ENCODE data around the gene PAX2. TPM values are rescaled to one million over a fixed set of nuclear protein-coding genes. Genes with fewer than 3 reads are reported as not detected.

The PAX2 gene
- total RNA-seq, 5 donors from 2014 or later (not counting 1 experiment from before 2014, with no cell fraction given): not detected

- no peaks in the 10 kb centered on the region for H3K9me3 Mint-ChIP-seq
- ChIA-PET CTCF (no interaction called here), POLR2A (no interaction called here)
- no peak for DNase-seq
- no peak overlapping the region for H3K4me3 ChIP-seq (ENCODE audit: control insufficient read depth in 1 of 2, extremely low read depth in 1 of 2, low read length in 1 of 2)
- 25% methylated on average over 33 of the region's 37 CpGs for WGBS (ENCODE audit: insufficient coverage)
- no peaks in the 10 kb centered on the region for H3K36me3 Mint-ChIP-seq
- peaks cover 24 to 29% (median 27%) of the 10 kb centered on the region in 3 donors for H3K4me1 Mint-ChIP-seq
- H3K27me3 Mint-ChIP-seq: peaks cover 69 to 90% of the 10 kb centered on the region in 2 donors
- H3K4me1 ChIP-seq (ENCODE audit: control insufficient read depth in 1 of 2, extremely low read depth in 1 of 2, insufficient read depth in 2 of 2, low read length in 2 of 2): peaks cover 0 to 28% of the 10 kb centered on the region in 2 experiments
- no peak for ATAC-seq (replicated peaks in 1 of 4)
- no peaks in the 10 kb centered on the region for H3K9me3 ChIP-seq
- H3K4me3 Mint-ChIP-seq: no peak overlapping the region
- H3K27ac ChIP-seq (ENCODE audit: low read length): no peak overlapping the region
- no peaks in the 10 kb centered on the region for H3K36me3 ChIP-seq (ENCODE audit: control insufficient read depth in 2 of 2, extremely low read depth in 1 of 2, insufficient read depth in 1 of 2, low read length in 1 of 2)
- peaks cover 11 to 76% of the 10 kb centered on the region in 2 experiments for H3K27me3 ChIP-seq (replicated peaks in 1 of 2; ENCODE audit: control insufficient read depth in 2 of 2, extremely low read depth in 1 of 2, insufficient read depth in 2 of 2, low read length in 1 of 2)
- no peak overlapping the region for H3K27ac Mint-ChIP-seq
Observed at GRCh38 chr10:100750291-100751210, 5.2 kb downstream of the PAX2 start.

- peaks cover 11 to 72% of the 10 kb centered on the region in 2 experiments for H3K27me3 ChIP-seq (replicated peaks in 1 of 2; ENCODE audit: control insufficient read depth in 2 of 2, extremely low read depth in 1 of 2, insufficient read depth in 2 of 2, low read length in 1 of 2)
- no peak overlapping the region for H3K27ac ChIP-seq (ENCODE audit: low read length)
- POLR2A ChIA-PET: no interaction called here
- no peaks in the 10 kb centered on the region for H3K9me3 ChIP-seq
- H3K9me3 Mint-ChIP-seq: no peaks in the 10 kb centered on the region
- peaks cover 72 to 95% of the 10 kb centered on the region in 2 donors for H3K27me3 Mint-ChIP-seq
- no peaks in the 10 kb centered on the region for H3K36me3 ChIP-seq (ENCODE audit: control insufficient read depth in 2 of 2, extremely low read depth in 1 of 2, insufficient read depth in 1 of 2, low read length in 1 of 2)
- no peak overlapping the region for H3K4me3 ChIP-seq (ENCODE audit: control insufficient read depth in 1 of 2, extremely low read depth in 1 of 2, low read length in 1 of 2)
- peaks cover 20 to 25% (median 23%) of the 10 kb centered on the region in 3 donors for H3K4me1 Mint-ChIP-seq
- DNase-seq: no peak
- H3K36me3 Mint-ChIP-seq: no peaks in the 10 kb centered on the region
- H3K4me1 ChIP-seq (ENCODE audit: control insufficient read depth in 1 of 2, extremely low read depth in 1 of 2, insufficient read depth in 2 of 2, low read length in 2 of 2): peaks cover 0 to 24% of the 10 kb centered on the region in 2 experiments
- no peak overlapping the region for H3K27ac Mint-ChIP-seq
- CTCF ChIA-PET: interaction anchor here in 1 of 2 donors (0.8 kb wide), 1 partner anchor 8 kb away, joined by 3 read pairs; no protein-coding TSS in a partner anchor
- no peak for ATAC-seq (replicated peaks in 1 of 4)
- no peak overlapping the region for H3K4me3 Mint-ChIP-seq
- WGBS (ENCODE audit: insufficient coverage): 65% methylated on average over 5 of the region's 7 CpGs
Observed at GRCh38 chr10:100751211-100751933, 6.0 kb downstream of the PAX2 start.

GRCh38 chr10:100755821-100756220 is 10.4 kb downstream of the PAX2 start:
- Histone ChIP-seq H3K36me3 (ENCODE audit: control insufficient read depth in 2 of 2, extremely low read depth in 1 of 2, insufficient read depth in 1 of 2, low read length in 1 of 2) (no peaks in the 10 kb centered on the region), H3K4me3 (ENCODE audit: control insufficient read depth in 1 of 2, extremely low read depth in 1 of 2, low read length in 1 of 2) (no peak overlapping the region), H3K4me1 (ENCODE audit: control insufficient read depth in 1 of 2, extremely low read depth in 1 of 2, insufficient read depth in 2 of 2, low read length in 2 of 2) (no peaks in the 10 kb centered on the region), H3K9me3 (no peaks in the 10 kb centered on the region), H3K27ac (ENCODE audit: low read length) (no peak overlapping the region), H3K27me3 (replicated peaks in 1 of 2; ENCODE audit: control insufficient read depth in 2 of 2, extremely low read depth in 1 of 2, insufficient read depth in 2 of 2, low read length in 1 of 2) (peaks cover 11 to 64% of the 10 kb centered on the region in 2 experiments)
- Mint-ChIP-seq H3K9me3 (no peaks in the 10 kb centered on the region), H3K4me1 (no peaks in the 10 kb centered on the region), H3K27ac (no peak overlapping the region), H3K36me3 (no peaks in the 10 kb centered on the region), H3K4me3 (no peak overlapping the region), H3K27me3 (peaks cover 91 to 94% of the 10 kb centered on the region in 2 donors)
- no peak for DNase-seq
- ChIA-PET CTCF (no interaction called here), POLR2A (no interaction called here)
- ATAC-seq (replicated peaks in 1 of 4): no peak
- WGBS (ENCODE audit: insufficient coverage): no CpG with 5 or more reads among the region's 1 CpG

- H3K9me3 ChIP-seq: no peaks in the 10 kb centered on the region
- CTCF ChIA-PET: no interaction called here
- H3K36me3 Mint-ChIP-seq: no peaks in the 10 kb centered on the region
- no peaks in the 10 kb centered on the region for H3K4me1 ChIP-seq (ENCODE audit: control insufficient read depth in 1 of 2, extremely low read depth in 1 of 2, insufficient read depth in 2 of 2, low read length in 2 of 2)
- H3K4me1 Mint-ChIP-seq: no peaks in the 10 kb centered on the region
- H3K27me3 Mint-ChIP-seq: peaks cover 73 to 81% of the 10 kb centered on the region in 2 donors
- no peak overlapping the region for H3K27ac ChIP-seq (ENCODE audit: low read length)
- DNase-seq: no peak
- H3K9me3 Mint-ChIP-seq: no peaks in the 10 kb centered on the region
- peaks cover 0 to 53% of the 10 kb centered on the region in 2 experiments for H3K27me3 ChIP-seq (replicated peaks in 1 of 2; ENCODE audit: control insufficient read depth in 2 of 2, extremely low read depth in 1 of 2, insufficient read depth in 2 of 2, low read length in 1 of 2)
- H3K36me3 ChIP-seq (ENCODE audit: control insufficient read depth in 2 of 2, extremely low read depth in 1 of 2, insufficient read depth in 1 of 2, low read length in 1 of 2): no peaks in the 10 kb centered on the region
- POLR2A ChIA-PET: no interaction called here
- H3K4me3 Mint-ChIP-seq: no peak overlapping the region
- no peak overlapping the region for H3K4me3 ChIP-seq (ENCODE audit: control insufficient read depth in 1 of 2, extremely low read depth in 1 of 2, low read length in 1 of 2)
- WGBS (ENCODE audit: insufficient coverage): 39% methylated on average over 3 of the region's 4 CpGs
- no peak overlapping the region for H3K27ac Mint-ChIP-seq
- no peak for ATAC-seq (replicated peaks in 1 of 4)
Observed at GRCh38 chr10:100759331-100759730, 13.9 kb downstream of the PAX2 start.

GRCh38 chr10:100760726-100761125 is 15.3 kb downstream of the PAX2 start:
- POLR2A ChIA-PET: no interaction called here
- Histone ChIP-seq H3K27ac (ENCODE audit: low read length) (no peak overlapping the region), H3K27me3 (replicated peaks in 1 of 2; ENCODE audit: control insufficient read depth in 2 of 2, extremely low read depth in 1 of 2, insufficient read depth in 2 of 2, low read length in 1 of 2) (peaks cover 3 to 45% of the 10 kb centered on the region in 2 experiments), H3K4me3 (ENCODE audit: control insufficient read depth in 1 of 2, extremely low read depth in 1 of 2, low read length in 1 of 2) (no peak overlapping the region), H3K36me3 (ENCODE audit: control insufficient read depth in 2 of 2, extremely low read depth in 1 of 2, insufficient read depth in 1 of 2, low read length in 1 of 2) (no peaks in the 10 kb centered on the region), H3K9me3 (no peaks in the 10 kb centered on the region), H3K4me1 (ENCODE audit: control insufficient read depth in 1 of 2, extremely low read depth in 1 of 2, insufficient read depth in 2 of 2, low read length in 2 of 2) (no peaks in the 10 kb centered on the region)
- Mint-ChIP-seq H3K27ac (no peak overlapping the region), H3K36me3 (no peaks in the 10 kb centered on the region), H3K4me3 (no peak overlapping the region), H3K4me1 (no peaks in the 10 kb centered on the region), H3K27me3 (peaks cover 67 to 78% of the 10 kb centered on the region in 2 donors), H3K9me3 (no peaks in the 10 kb centered on the region)
- WGBS (ENCODE audit: insufficient coverage): 32% methylated on average over 4 of the region's 5 CpGs
- DNase-seq (no peak), ATAC-seq (replicated peaks in 1 of 4) (no peak)
- CTCF ChIA-PET: no interaction called here

- DNase-seq: no peak
- POLR2A ChIA-PET: no interaction called here
- no peaks in the 10 kb centered on the region for H3K9me3 Mint-ChIP-seq
- CTCF ChIA-PET: no interaction called here
- Histone ChIP-seq H3K4me3 (ENCODE audit: control insufficient read depth in 1 of 2, extremely low read depth in 1 of 2, low read length in 1 of 2) (no peak overlapping the region), H3K4me1 (ENCODE audit: control insufficient read depth in 1 of 2, extremely low read depth in 1 of 2, insufficient read depth in 2 of 2, low read length in 2 of 2) (no peaks in the 10 kb centered on the region), H3K27ac (ENCODE audit: low read length) (no peak overlapping the region), H3K27me3 (replicated peaks in 1 of 2; ENCODE audit: control insufficient read depth in 2 of 2, extremely low read depth in 1 of 2, insufficient read depth in 2 of 2, low read length in 1 of 2) (peaks cover 3 to 45% of the 10 kb centered on the region in 2 experiments), H3K9me3 (no peaks in the 10 kb centered on the region), H3K36me3 (ENCODE audit: control insufficient read depth in 2 of 2, extremely low read depth in 1 of 2, insufficient read depth in 1 of 2, low read length in 1 of 2) (no peaks in the 10 kb centered on the region)
- no peaks in the 10 kb centered on the region for H3K4me1 Mint-ChIP-seq
- no peak overlapping the region for H3K4me3 Mint-ChIP-seq
- H3K27me3 Mint-ChIP-seq: peaks cover 68 to 76% of the 10 kb centered on the region in 2 donors
- no peak overlapping the region for H3K27ac Mint-ChIP-seq
- no peak for ATAC-seq (replicated peaks in 1 of 4)
- no peaks in the 10 kb centered on the region for H3K36me3 Mint-ChIP-seq
- WGBS (ENCODE audit: insufficient coverage): 67% methylated on average over 4 of the region's 7 CpGs
Observed at GRCh38 chr10:100761191-100761590, 15.8 kb downstream of the PAX2 start.
